ENCODE data around the gene MRI1. TPM values are rescaled to one million over a fixed set of nuclear protein-coding genes. Genes with fewer than 3 reads are reported as not detected.

The MRI1 gene
- total RNA-seq, 3 donors from 2014 or later = 24.2 to 32.4 (median 28.7) TPM

DNA sequence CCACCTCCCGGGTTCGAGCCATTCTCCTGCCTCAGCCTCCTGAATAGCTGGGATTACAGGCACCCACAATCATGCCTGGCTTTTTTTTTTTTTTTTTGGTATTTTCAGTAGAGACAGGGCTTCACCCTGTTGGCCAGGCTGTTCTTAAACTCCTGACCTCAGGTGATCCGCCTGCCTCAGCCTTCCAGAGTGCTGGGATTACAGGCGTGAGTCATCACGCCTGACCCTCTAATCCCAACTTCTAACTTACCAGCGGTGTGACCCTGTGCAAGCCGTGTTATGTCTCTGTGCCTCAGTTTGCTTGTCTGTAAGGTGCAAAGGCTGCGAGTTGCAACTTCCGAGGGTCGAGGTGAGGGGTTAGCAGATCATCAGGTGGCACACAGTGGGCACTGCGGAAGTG, 48.2 kb downstream of the MRI1 start:
- no peak for TF ChIP-seq CTCF (IDR thresholded peaks at IDR 0.05)
- no peak overlapping the region for H3K4me3 ChIP-seq

DNA sequence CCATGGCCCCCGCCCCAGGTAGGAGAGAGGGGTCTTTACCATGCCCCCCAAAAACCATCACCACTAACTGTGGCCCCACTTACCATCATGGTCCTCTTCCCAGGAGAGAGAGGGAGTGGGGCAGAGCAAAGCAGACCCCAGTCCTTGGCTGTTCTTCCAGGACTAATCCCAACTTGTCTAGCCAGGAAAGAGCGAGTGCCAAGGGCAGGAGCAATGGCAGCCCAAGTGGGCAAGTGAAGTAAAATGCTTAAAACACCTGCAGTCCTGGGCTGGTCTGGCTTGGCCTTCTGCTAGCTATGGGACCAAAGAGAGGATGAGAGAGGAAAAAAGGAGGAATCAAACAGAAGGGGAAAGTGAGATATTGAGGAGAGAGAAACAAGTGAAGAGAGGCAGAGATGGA, 48.8 kb downstream of the MRI1 start:
- no peaks in the 10 kb centered on the region for H3K36me3 ChIP-seq (ENCODE audit: low read depth)
- no peak for TF ChIP-seq CTCF (IDR thresholded peaks at IDR 0.05)
- H3K4me3 ChIP-seq = no peak overlapping the region
- intact Hi-C loops (cut with DNase I, micrococcal nuclease) = no loop called here
- no peaks in the 10 kb centered on the region for H3K9me3 ChIP-seq
- ATAC-seq = no peak
- no peaks in the 10 kb centered on the region for H3K4me1 ChIP-seq (ENCODE audit: low read depth)
- DNase-seq = no peak

More for the DNA sequence above, 48.2 kb downstream of the MRI1 start:
- no peaks in the 10 kb centered on the region for H3K9me3 ChIP-seq
- no peaks in the 10 kb centered on the region for H3K4me1 ChIP-seq (ENCODE audit: low read depth)
- intact Hi-C loops (cut with DNase I, micrococcal nuclease) = no loop called here
- no peak for DNase-seq
- H3K36me3 ChIP-seq (ENCODE audit: low read depth) = no peaks in the 10 kb centered on the region
- ATAC-seq = no peak

- intact Hi-C loops (cut with DNase I, micrococcal nuclease) = no loop called here
- no peak for DNase-seq
- no peak for TF ChIP-seq CTCF (IDR thresholded peaks at IDR 0.05)
- no peaks in the 10 kb centered on the region for H3K9me3 ChIP-seq
- H3K36me3 ChIP-seq (ENCODE audit: low read depth) = no peaks in the 10 kb centered on the region
- ATAC-seq = no peak
- H3K4me1 ChIP-seq (ENCODE audit: low read depth) = no peaks in the 10 kb centered on the region
- H3K4me3 ChIP-seq = no peak overlapping the region
Measured at GRCh38 chr19:13814550-13814949, 50.2 kb downstream of the MRI1 start.

DNA sequence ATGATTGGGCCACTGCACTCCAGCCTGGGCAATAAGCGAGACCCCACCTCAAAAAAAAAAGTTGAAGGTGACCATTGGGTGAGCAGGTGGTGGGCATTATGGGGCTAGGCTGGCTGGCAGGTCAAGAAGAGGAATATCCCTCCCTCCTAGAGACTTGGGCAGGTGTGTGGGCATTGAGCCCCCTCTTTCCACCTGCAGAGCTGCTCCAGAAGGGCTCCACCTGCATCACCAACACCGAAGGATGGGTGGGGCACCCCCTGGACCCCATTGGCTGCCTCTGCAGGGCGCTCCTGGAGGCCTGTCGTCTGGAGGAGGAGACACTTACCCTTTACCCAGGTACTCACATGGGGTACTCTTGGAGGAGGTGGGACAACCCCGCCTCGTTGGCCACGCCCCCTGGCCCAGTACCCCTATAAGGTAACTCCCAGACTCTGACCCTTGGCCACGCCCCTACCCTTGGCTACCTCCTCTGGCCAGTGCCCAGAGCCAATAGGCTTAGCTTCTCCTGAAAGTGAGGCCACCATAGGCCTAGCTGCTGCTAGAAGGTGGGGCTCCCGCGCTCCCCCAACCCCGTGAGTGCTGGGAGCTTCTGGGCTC, 52.8 kb downstream of the MRI1 start:
- Histone ChIP-seq H3K4me1 (ENCODE audit: low read depth) (no peaks in the 10 kb centered on the region), H3K4me3 (no peak overlapping the region), H3K36me3 (ENCODE audit: low read depth) (no peaks in the 10 kb centered on the region), H3K9me3 (no peaks in the 10 kb centered on the region)
- intact Hi-C loops (cut with DNase I, micrococcal nuclease) = no loop called here
- ATAC-seq = peak; percentile 83
- DNase-seq = peak; percentile 86 to 88 (median 88)
- no peak for TF ChIP-seq CTCF (IDR thresholded peaks at IDR 0.05)

DNA sequence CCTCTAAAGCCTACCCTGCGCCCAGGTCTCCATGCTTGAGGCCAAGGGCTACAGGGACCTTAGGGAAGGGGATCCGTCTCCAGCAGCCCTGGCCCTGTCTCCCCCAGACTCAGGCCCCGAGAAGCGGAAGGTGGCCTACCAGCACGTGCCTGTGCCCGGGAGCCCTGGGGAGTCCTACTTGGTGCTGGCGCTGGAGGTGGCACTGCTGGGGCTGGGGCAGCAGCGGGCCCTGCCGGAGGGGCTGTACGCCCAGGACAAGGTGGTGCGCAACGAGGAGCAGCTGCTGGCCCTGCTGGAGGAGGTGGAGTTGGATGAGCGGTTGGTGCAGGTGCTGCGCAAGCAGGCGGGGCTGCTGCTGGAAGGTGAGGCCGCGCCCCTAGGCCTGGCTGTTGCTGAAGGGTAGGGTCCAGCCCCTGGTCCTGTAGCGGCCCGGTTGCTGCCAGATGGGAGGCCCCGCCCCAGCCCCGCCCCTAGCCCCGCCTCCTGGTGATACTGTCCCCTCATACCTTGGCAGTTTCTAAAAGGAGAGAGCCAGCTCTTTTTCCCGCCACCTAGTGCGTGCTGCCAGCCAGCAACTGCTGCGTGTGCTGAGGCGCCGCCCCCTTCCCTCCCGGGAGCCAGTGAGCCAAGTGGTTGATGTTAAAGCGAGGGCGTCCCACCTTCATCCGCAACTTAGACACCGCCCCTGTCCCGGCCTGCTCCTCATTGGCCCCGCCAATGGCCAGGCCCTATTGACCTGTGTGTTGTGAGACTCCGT, 53.5 kb downstream of the MRI1 start:
- no peaks in the 10 kb centered on the region for H3K36me3 ChIP-seq (ENCODE audit: low read depth)
- no peaks in the 10 kb centered on the region for H3K4me1 ChIP-seq (ENCODE audit: low read depth)
- no peaks in the 10 kb centered on the region for H3K9me3 ChIP-seq
- H3K4me3 ChIP-seq = peak overlapping the region; percentile 14
- DNase-seq (peak; percentile 91 to 94 (median 92)), ATAC-seq (peak; percentile 90)
- intact Hi-C loops (cut with DNase I, micrococcal nuclease) = no loop called here
- TF ChIP-seq CTCF (IDR thresholded peaks at IDR 0.05) = no peak
